ENCODE data around the gene GATAD2B. TPM values are rescaled to one million over a fixed set of nuclear protein-coding genes. Genes with fewer than 3 reads are reported as not detected.
A peak's percentile ranks its signal among the peaks of the same experiment; 100 is the strongest.

GATAD2B gene
- total and polyA plus RNA-seq, 10 donors: 3.7 to 68.1 (median 47.6) TPM

GRCh38 chr1:153776845-153777370 lies 145.9 kb downstream of the GATAD2B start:
- DNase-seq: no peak
- peak overlapping the region in 3 of 8 donors; percentile 70 to 79 (median 79) for H3K4me3 ChIP-seq
- no peaks in the 10 kb centered on the region for H3K9me3 ChIP-seq
- H3K27ac ChIP-seq: peak overlapping the region in 2 of 8 donors; percentile 91 to 93
- peaks cover 15 to 86% (median 60%) of the 10 kb centered on the region in 6 donors for H3K4me1 ChIP-seq
- 89 to 93% (median 90%) methylated on average over 10 of the region's 10 CpGs for whole genome bisulfite sequencing, 5 donors
- intact Hi-C loops (cut with DNase I; ENCODE audit: low total_unique reads): no loop called here
- H3K36me3 ChIP-seq: peaks cover 0 to 42% (median 13%) of the 10 kb centered on the region in 6 donors
- TF ChIP-seq CTCF (IDR thresholded peaks at IDR 0.05 in 8 of 11, conservative IDR thresholded peaks at IDR 0.05 in 3 of 11) (no peak), POLR2A (IDR thresholded peaks at IDR 0.05) (no peak), POLR2AphosphoS5 (IDR thresholded peaks at IDR 0.05) (no peak)
- H3K27me3 ChIP-seq (replicated peaks in 1 of 7): no peaks in the 10 kb centered on the region

- peak overlapping the region; percentile 57 to 89 (median 77) for H3K4me3 ChIP-seq
- WGBS, 5 donors: 70 to 79% (median 77%) methylated on average over 4 to 10 of the region's 10 CpGs
- H3K36me3 ChIP-seq: peaks cover 0 to 48% (median 13%) of the 10 kb centered on the region in 6 donors
- TF ChIP-seq CTCF (IDR thresholded peaks at IDR 0.05 in 8 of 11, conservative IDR thresholded peaks at IDR 0.05 in 3 of 11) (no peak), POLR2A (IDR thresholded peaks at IDR 0.05) (no peak)
- peaks cover 17 to 92% (median 64%) of the 10 kb centered on the region in 6 donors for H3K4me1 ChIP-seq
- no peaks in the 10 kb centered on the region for H3K27me3 ChIP-seq (replicated peaks in 1 of 7)
- intact Hi-C loops (cut with DNase I; ENCODE audit: low total_unique reads): no loop called here
- peak overlapping the region in 6 of 8 donors; percentile 76 to 93 (median 85) for H3K27ac ChIP-seq
- H3K9me3 ChIP-seq: no peaks in the 10 kb centered on the region
- peak; percentile 76 for DNase-seq
These were observed 146.4 kb downstream of the GATAD2B start for GRCh38 chr1:153776352-153776751.

GRCh38 chr1:153775458-153776327 lies 147.1 kb downstream of the GATAD2B start:
- peaks cover 22 to 98% (median 70%) of the 10 kb centered on the region in 6 donors for H3K4me1 ChIP-seq
- no peaks in the 10 kb centered on the region for H3K9me3 ChIP-seq
- peak overlapping the region; percentile 57 to 89 (median 77) for H3K4me3 ChIP-seq
- peaks cover 0 to 54% (median 18%) of the 10 kb centered on the region in 6 donors for H3K36me3 ChIP-seq
- peak; percentile 95 for DNase-seq
- WGBS, 5 donors: 0 to 1% (median 1%) methylated on average over 24 to 83 of the region's 83 CpGs
- peak overlapping the region; percentile 76 to 93 (median 84) for H3K27ac ChIP-seq
- intact Hi-C loops (cut with DNase I; ENCODE audit: low total_unique reads): no loop called here
- TF ChIP-seq CTCF (IDR thresholded peaks at IDR 0.05 in 8 of 11, conservative IDR thresholded peaks at IDR 0.05 in 3 of 11) (peak in 2 of 11 experiments; percentile 8 to 28), POLR2AphosphoS5 (IDR thresholded peaks at IDR 0.05) (peak; percentile 76 to 86 (median 80)), POLR2A (IDR thresholded peaks at IDR 0.05) (peak in 1 of 3 donors; percentile 41)
- no peaks in the 10 kb centered on the region for H3K27me3 ChIP-seq (replicated peaks in 1 of 7)
